Jurkat, Clone E6-1 (cell line): Measurements from ENCODE around the gene BTD.
A peak's percentile ranks its signal among the peaks of the same experiment; 100 is the strongest.

ENCODE experiments used
- DNase-seq: peaks from one replicate; pipeline ENCODE4 v3.0.0-alpha.2; 2011; ENCODE audit warnings: low read depth, low spot score
- H3K4me3 ChIP-seq: 2 replicates; pipeline ENCODE4 v1.5.1; 2011; ENCODE audit warnings: mild to moderate bottlenecking, low read length, control low read depth, moderate library complexity

The BTD gene

DNA sequence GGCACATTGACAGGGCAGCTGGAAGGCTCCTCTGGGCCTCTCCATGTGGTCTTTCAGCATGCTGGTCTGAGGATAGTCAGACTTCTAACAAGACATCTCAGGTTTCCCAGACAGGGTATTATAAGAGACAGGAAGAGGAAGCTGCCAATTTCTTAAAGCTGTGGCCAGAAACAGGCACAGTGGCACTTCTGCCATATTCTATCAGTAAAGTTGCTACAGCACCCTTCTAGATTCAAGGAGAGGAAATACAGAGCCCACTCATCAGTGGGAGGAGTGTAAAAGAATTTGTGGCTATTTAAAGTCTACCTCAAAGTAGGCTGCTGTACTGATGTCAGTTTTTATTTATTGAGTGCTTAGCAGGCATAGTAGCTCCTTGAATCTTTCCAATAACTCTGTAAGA, 55.5 kb downstream of the BTD start:
- no peak for DNase-seq

DNA sequence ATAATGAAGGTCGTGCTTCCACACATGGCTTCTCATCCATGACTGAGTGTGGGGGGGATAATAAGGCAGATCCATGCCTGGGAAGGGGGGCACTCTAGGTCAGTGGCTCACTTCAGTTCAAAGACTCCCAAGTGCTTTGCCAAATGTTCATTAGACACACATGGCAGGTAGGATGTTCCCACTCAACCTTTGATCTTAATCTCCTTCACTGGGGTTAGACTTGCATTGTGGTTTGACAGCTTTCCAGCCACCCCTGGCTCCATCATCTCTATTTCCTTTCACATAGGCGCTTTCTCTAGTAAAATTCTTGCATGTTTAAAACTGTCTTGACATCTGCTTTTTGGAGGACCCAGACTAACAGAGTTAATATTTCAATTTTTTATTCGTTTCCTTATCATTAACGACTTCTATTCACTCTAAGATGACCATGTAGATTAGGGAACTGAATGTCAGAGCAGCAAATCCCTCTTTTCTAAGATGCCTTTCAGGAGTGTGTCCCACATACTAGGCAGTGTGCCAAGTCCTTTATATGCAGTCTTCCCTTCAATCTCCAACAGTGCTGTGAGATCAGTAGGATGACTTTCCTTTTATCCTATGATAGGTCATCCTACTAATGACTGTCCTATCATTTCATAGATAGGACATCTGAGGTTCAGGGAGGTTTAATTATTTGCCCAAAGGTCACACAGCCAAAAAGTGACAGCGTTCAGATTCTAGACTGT, 57.9 kb downstream of the BTD start:
- no peak overlapping the region for H3K4me3 ChIP-seq
- DNase-seq, result peak; percentile 82

More for the DNA sequence above, 55.5 kb downstream of the BTD start:
- no peak overlapping the region for H3K4me3 ChIP-seq

DNA sequence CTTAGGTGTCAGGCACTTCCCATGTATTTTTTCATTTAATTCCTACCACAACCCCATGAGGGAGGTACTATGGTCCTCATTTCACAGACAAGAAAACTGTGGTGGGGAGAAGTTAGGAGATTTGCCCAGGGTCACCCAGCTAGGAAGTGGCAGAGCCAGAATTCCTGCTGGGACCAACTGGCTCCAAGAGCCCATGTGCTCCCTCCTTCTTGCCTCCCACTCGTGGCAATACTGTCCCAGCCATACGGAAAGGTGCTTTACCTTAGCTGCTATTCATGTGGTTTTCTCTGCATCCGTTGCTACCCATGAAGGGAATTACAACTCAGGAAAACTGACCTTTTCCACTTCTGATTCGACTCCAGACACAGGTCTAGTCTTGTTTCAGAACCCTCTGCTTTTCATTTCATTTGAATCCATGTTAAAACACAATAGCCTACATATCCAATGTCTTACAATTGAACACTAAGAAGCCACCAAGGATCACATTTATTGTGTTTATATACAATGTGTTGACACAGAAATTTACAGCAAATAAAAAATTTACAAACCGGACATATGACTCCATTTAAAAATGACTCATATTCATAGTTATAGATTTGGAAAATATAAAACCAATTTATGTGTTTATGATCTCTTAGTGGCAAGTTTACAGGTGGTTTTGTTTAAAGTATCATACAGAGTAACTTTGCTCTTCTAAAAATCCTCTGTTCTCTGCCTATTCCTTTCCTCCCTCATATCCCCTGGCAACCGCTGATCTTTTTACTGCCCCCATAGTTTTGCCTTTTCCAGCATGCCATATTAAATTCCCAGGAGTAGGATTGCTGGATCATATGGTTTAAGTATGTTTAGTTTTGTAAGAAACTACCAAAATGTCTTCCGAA, 58.8 kb downstream of the BTD start:
- DNase-seq, result no peak
- H3K4me3 ChIP-seq, result no peak overlapping the region

DNA sequence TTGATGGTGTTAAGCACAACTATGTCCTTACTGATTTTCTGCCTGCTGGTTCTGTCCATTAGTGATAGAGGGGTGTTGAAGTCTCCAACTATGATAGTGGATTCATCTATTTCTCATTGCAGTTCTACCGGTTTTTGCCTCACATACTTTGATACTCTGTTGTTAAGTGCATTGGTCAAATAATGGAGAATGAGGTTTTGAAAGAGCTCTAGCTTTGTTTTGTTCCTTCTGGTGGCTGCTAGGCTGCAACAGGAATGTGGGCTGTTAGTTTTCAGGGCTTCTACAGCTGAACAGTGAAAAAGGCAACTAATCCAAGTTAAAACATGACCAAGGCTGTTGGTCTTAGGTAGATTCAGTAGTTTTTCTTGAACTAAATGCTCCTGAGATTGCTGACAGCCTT, 62.6 kb downstream of the BTD start:
- DNase-seq, result no peak
- no peak overlapping the region for H3K4me3 ChIP-seq

DNA sequence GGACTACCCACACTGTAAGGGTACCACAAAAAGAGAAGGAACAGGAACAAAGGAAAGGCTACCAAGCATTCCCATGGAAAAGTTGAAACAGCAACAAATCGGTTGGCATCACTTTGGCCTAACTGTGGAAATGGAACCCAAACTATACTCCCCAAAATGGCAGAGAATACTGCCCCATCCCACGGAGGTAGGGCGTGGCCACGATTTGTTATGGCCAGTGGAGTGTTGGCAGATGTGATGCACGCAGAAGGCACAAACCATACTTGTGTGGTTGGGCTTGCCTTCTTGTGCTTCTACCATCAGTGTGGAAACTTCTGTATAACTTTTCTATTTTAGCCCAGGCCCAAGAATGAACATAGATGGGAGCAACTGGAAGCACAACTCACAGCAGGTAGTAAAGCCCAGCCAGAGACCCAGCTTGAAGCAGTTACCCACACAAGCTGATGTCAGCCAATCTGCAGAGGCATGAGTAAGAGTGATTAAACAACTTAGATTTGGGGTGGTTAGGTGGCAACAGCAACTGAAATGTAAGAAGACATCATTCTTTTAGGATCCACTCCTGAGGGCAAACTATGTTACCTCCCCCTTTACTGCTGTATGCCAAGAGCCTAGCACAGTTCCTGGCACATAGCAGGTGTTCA, 64.1 kb downstream of the BTD start:
- DNase-seq, result no peak

DNA sequence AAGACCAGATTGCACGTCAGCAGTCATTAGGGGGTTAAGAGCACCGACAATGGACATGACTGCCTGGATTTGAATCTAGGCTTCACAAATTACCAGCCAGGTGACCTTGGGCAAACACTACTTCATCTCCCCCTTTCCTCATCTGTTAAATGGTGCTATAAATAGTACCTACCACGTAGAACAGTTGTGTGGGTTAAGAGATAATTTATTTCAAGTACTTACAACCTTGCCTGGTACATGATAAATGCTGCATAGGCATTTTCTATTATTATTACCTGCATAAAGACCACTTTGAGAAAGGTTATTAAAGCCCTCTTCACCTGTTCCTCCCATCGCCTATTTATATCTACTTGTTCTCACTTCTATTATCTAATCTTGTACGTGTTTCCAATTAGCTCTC, 64.7 kb downstream of the BTD start:
- no peak for DNase-seq

More for the DNA sequence above, 64.1 kb downstream of the BTD start:
- no peak overlapping the region for H3K4me3 ChIP-seq

DNA sequence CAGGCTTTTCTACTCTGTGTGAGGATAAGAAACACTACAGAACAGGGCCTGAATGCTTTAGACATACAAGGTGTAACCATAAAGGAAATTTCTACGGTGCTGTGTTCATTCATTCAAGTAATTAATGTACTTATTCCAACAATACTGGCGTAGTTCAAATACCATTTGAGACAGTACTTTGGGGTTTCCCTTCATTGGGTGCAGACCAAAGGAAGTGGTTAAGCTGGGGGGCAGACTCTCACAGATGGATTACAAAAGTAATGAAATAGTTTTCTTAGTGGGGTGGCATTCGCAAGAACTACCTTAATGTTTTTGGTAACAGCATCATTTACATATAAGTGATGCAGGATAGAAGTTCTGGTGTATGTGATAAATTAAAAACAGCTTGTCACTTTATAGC, 65.9 kb downstream of the BTD start:
- H3K4me3 ChIP-seq, result no peak overlapping the region

More for the DNA sequence above, 64.7 kb downstream of the BTD start:
- H3K4me3 ChIP-seq, result no peak overlapping the region

DNA sequence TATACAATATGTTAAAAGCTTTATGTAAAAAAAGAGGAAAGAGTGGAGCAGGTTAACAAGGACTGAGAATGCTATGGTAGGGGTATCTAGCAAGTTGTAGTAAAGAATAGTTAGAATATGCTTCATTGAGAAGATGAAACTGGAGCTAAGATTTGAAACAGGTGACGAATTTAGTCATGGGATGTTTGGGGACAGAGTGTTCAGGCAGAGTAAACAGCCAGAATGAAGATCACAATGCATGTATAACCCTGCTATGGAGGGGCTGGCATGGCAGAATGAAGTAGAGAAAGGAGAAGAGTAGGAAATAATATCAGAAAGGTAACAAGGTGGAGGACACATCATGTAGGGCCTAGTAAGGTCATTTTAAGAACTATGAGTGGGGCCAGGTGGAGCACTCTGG, 72.0 kb downstream of the BTD start:
- no peak for DNase-seq
- H3K4me3 ChIP-seq, result no peak overlapping the region

More for the DNA sequence above, 65.9 kb downstream of the BTD start:
- peak; percentile 48 for DNase-seq

DNA sequence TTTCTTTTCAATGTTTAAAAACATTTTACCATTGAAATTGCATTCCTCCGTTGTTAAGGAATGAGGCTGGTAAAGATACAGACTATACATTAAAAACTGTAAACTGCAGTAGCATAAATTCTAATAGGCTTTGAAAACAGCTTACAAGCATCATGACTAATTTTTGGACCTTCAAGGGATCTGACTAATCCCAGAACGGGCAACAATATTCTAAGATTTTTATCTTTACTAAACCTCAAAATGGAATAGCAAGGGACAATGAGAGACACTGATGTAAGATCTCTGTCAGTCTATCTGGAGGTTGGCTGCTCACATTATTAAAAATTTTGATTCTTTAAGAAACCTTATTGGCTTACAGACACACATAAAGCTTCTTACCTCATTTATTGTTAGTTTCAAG, 74.7 kb downstream of the BTD start:
- DNase-seq, result no peak

DNA sequence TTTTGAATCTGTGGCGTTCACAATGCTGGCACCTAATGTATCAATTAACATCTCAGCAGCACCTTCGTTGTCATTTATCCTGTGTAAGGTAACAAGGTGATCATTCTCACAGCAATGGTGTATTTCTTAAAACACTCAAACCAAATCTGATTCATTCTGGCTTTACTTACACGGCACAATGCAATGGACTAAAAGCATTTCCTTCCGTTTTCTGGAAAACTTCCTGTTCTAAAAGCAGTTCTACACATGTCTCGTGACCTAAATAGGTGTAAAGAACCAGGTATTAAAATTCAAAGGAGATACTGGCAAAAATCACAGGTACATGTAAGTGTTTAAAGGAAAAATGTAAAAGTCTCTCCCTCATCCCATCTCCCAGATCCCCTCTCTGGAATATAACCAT, 77.8 kb downstream of the BTD start:
- DNase-seq, result no peak
- no peak overlapping the region for H3K4me3 ChIP-seq

More for the DNA sequence above, 74.7 kb downstream of the BTD start:
- H3K4me3 ChIP-seq, result no peak overlapping the region

DNA sequence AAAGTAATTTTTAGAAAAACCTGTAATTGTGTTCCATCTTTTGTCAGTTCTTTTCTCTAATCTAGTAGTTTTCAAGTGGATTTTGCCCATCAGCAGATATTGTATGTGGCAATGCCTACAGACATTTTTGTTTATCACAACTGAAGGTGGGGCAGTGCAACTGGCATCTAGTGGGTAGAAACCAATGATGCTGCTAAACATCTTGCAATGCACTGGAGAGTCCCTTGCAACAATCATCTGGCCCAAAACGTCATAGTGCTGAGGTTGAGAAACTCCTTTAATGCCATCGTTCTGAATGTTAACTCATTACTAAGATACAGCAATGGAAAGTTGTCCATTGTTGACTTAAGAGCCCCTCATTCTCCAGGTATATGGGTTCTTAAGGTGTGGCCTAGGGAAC, 80.1 kb downstream of the BTD start:
- DNase-seq, result no peak
- H3K4me3 ChIP-seq, result no peak overlapping the region

DNA sequence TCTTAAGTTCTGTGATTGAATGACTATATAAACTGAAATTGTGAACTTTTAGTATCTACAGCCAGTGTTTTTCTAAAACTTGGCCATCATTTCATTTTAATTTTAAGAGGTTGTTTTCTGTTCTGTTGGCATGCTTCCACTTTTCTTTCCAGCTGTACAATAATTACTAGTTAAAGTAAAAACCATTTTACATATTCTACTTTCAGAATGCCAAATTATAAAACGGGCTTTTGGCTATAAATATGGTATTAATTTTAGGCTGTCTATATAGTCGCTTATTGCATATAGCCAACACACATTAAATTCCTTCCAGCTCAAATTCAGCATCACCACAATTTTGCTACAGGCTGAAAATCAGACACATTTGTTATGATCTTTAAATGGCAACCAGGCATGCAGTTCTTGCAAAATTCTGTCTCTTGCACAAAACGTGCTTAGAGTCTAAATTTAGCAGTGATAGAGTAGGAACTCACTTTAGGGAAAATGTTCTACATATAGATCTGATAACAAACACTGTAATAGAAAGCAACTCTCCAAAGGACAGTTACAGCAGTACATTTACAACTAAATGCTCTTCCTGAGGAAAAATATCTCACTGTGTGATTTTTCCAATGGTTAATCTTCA, 81.1 kb downstream of the BTD start:
- DNase-seq, result no peak
- H3K4me3 ChIP-seq, result no peak overlapping the region

DNA sequence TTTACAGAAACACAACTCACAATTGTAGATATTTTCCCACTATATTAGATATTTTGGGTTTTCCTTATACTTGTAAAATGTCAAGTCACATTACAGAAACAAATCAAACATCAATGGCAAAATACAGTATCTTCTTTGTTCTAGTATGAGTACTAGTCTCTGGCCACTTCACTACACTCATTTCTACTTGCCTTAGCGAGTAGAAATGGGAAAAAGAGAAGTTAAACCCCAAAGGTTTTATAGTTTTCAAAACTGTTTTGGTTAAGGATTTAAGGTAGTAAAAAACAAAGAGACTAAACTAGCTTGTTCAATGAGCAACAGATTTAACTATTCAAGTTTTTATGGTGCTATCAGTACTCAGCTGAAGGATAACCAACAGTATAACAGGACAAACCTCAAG, 81.7 kb downstream of the BTD start:
- no peak for DNase-seq
- H3K4me3 ChIP-seq, result no peak overlapping the region

DNA sequence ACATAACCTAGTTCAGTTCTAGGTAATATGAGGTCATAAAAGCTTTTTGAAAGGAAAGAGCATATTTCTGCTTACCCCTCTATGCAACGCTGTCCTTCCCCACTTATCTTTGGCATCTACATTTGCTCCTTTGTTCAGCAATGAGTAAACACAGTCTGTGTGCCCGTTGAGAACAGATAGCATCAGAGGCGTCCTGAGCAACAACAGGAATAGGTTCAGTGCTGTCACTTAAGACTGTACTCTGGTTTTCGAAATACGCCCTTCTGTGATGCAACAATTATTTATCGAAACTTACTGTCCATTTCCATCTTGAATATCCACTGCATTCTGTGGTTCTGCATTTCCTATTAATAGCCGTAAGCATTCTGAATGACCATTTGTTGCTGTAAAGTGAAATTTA, 84.4 kb downstream of the BTD start:
- DNase-seq, result no peak
- H3K4me3 ChIP-seq, result no peak overlapping the region

DNA sequence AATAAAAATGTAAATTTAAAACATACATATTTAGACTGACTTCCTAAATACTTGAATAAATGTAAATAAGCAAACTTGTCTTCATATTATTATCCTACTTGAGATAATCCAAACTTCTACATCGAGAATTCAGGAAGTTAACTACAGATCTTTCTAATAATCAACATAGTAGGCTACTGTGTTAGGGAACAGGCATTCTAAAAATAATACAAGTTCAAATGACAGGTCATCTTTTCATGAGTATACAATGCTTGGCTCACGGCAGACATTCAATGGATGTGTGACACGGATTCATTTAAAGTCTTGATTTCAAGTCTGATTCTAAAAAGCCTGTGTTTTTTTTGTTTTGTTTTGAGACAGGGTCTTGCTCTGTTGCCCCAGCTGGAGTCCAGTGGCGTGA, 88.7 kb downstream of the BTD start:
- DNase-seq, result no peak
- no peak overlapping the region for H3K4me3 ChIP-seq

DNA sequence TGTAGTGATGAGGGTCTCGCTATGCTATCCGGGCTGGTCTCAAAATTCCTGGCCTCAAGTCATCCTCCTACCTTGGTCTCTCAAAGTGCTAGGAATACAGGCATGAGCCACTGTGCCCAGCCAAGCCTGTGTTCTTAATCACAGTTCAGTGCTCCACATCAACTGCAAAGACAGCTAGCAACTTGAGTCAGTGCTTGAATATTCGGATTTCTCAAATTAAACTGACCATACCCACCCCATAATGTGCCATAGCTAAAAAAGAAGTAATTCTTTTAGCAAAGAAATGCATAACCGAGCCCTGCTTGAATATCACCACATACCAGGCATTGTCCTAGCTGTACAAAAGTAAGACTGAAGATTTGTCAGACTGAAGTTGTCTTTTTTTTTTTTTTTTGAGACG, 89.2 kb downstream of the BTD start:
- DNase-seq, result no peak
- H3K4me3 ChIP-seq, result no peak overlapping the region

DNA sequence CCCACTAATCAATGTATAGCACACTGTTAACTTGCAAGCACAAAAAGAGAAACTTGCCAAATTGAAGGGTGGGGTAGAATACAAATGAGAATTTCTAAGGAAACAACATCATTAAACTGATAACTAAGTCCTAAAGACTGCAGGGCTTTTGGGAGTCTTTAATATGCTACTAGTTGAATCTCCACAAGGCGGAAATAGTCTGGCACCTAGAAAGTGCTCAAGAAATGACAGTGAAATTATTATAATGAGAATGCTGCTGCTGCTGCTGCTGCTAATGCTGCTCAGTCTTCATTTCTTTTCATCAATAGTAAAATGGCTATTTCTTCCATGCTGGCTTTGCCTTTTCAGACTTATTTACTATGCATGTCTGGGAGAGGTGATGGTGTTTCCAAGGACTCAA, 91.8 kb downstream of the BTD start:
- no peak for DNase-seq
- H3K4me3 ChIP-seq, result no peak overlapping the region

DNA sequence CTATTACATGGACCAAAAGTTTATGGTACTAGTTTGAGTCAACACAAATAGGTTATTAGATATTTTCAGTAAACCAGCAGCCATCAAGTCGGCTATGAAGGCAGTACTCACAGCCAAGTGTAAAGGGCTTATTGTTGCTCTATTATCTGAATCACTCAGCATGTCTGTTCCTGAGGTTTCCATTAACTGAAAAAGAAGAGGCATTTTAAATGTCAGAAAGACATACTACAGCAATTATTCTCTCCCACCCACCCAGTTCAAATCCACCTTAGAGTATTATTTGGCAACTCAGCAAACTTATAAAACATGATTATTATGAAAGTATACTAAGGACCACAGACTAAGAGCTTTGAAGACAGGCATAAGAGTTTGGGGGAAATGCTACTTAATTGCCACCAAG, 93.1 kb downstream of the BTD start:
- no peak overlapping the region for H3K4me3 ChIP-seq
- DNase-seq, result no peak
